DND-41 (cell line): Measurements from ENCODE around the gene THOC5.
"Not testable (repeated sequence)": the region's sequence is repeated elsewhere in the genome, so short reads cannot be mapped to it uniquely, and the experiment has no call there.

Experiments
- ATAC-seq: fragments of 200-7000 bp; cut with Tn5 transposase; 3 replicates; pipeline ENCODE4 v1.9.1; 2021; ENCODE audit warnings: low read depth; ENCODE audit not compliant: insufficient read depth
- DNase-seq: peaks from one replicate; pipeline ENCODE4 v3.0.0-alpha.2; 2020
- H2AFZ ChIP-seq: 2 replicates; pipeline ENCODE4 v1.6.0; 2012; ENCODE audit warnings: low read depth, low read length
- H3K27ac ChIP-seq: 2 replicates; pipeline ENCODE4 v1.5.1; 2012; ENCODE audit warnings: low read length, inconsistent platforms
- H3K27me3 ChIP-seq: fragments of 200-600 bp; sonication (generic); 2 replicates; pipeline ENCODE4 v1.6.0; 2012; ENCODE audit warnings: low read length, mild to moderate bottlenecking, inconsistent platforms; ENCODE audit not compliant: insufficient read depth, poor library complexity
- H3K36me3 ChIP-seq: 2 replicates; pipeline ENCODE4 v1.5.1; 2012; ENCODE audit warnings: low read length, inconsistent platforms; ENCODE audit not compliant: insufficient read depth
- H3K4me1 ChIP-seq: 2 replicates; pipeline ENCODE4 v1.5.1; 2012; ENCODE audit warnings: mild to moderate bottlenecking, low read length; ENCODE audit not compliant: insufficient read depth
- H3K4me2 ChIP-seq: 2 replicates; pipeline ENCODE4 v1.6.0; 2012; ENCODE audit warnings: mild to moderate bottlenecking, moderate library complexity, low read length, inconsistent platforms; ENCODE audit not compliant: insufficient read depth
- H3K4me3 ChIP-seq, 2 experiments: fragments of 200-600 bp in 1 of 2; shearing (Covaris generic) in 1 of 2; 2 replicates each; pipeline ENCODE4 v1.5.1; 2012 to 2016; ENCODE audit warnings: inconsistent platforms in 2 of 2, low read length in 2 of 2, mild to moderate bottlenecking in 2 of 2, low read depth in 1 of 2, moderate library complexity in 1 of 2
- H3K79me2 ChIP-seq: 2 replicates; pipeline ENCODE4 v1.6.0; 2012; ENCODE audit warnings: low read length, inconsistent platforms; ENCODE audit not compliant: insufficient read depth
- H3K9ac ChIP-seq: 2 replicates; pipeline ENCODE4 v1.6.0; 2012; ENCODE audit warnings: low read depth, mild to moderate bottlenecking, inconsistent platforms, low read length, moderate library complexity
- H3K9me3 ChIP-seq: 2 replicates; pipeline ENCODE4 v1.5.1; 2012; ENCODE audit warnings: low read length, moderate library complexity, mild to moderate bottlenecking, inconsistent platforms; ENCODE audit not compliant: insufficient read depth, severe bottlenecking
- H4K20me1 ChIP-seq: 2 replicates; pipeline ENCODE4 v1.6.0; 2012; ENCODE audit warnings: low read length; ENCODE audit not compliant: insufficient read depth
- CTCF ChIP-seq: IDR thresholded peaks from 2 replicates; pipeline ENCODE4 v1.5.1; 2012; ENCODE audit warnings: borderline replicate concordance, low read length, moderate library complexity, mild to moderate bottlenecking; ENCODE audit not compliant: poor library complexity, severe bottlenecking; ENCODE audit errors: extremely low read depth
- EZH2 ChIP-seq: IDR thresholded peaks from 3 replicates; pipeline ENCODE4 v1.6.1; 2012; ENCODE audit warnings: borderline replicate concordance, low read depth, mild to moderate bottlenecking, moderate library complexity, low read length, inconsistent platforms; ENCODE audit not compliant: severe bottlenecking

THOC5 gene

GRCh38 chr22:29559853-29560252 is 6.3 kb upstream of the THOC5 start:
- Histone ChIP-seq H3K27ac (no peak overlapping the region), H3K9me3 (no peaks in the 10 kb centered on the region), H3K9ac (no peak overlapping the region), H4K20me1 (no peaks in the 10 kb centered on the region), H3K27me3 (no peaks in the 10 kb centered on the region), H3K4me2 (no peak overlapping the region), H3K79me2 (no peaks in the 10 kb centered on the region), H3K36me3 (peaks cover 54% of the 10 kb centered on the region), H3K4me1 (peaks cover under 1% of the 10 kb centered on the region), H2AFZ (no peak overlapping the region), H3K4me3 (no peak overlapping the region)
- TF ChIP-seq CTCF, result no peak
- TF ChIP-seq EZH2, result no peak
- ATAC-seq (no peak), DNase-seq (no peak)

GRCh38 chr22:29559030-29559429 is 5.5 kb upstream of the THOC5 start:
- H3K79me2 ChIP-seq, result peaks cover 1% of the 10 kb centered on the region
- H3K27me3 ChIP-seq, result no peaks in the 10 kb centered on the region
- no peak overlapping the region for H3K4me2 ChIP-seq
- H3K9ac ChIP-seq, result no peak overlapping the region
- no peak overlapping the region for H2AFZ ChIP-seq
- no peaks in the 10 kb centered on the region for H4K20me1 ChIP-seq
- ATAC-seq (no peak), DNase-seq (no peak)
- no peak overlapping the region for H3K27ac ChIP-seq
- peaks cover 9% of the 10 kb centered on the region for H3K4me1 ChIP-seq
- TF ChIP-seq EZH2 (no peak), CTCF (no peak)
- no peak overlapping the region for H3K4me3 ChIP-seq
- H3K9me3 ChIP-seq, result no peaks in the 10 kb centered on the region
- peaks cover 49% of the 10 kb centered on the region for H3K36me3 ChIP-seq

- H3K27me3 ChIP-seq, result no peaks in the 10 kb centered on the region
- H3K79me2 ChIP-seq, result peaks cover 30% of the 10 kb centered on the region
- no peak for TF ChIP-seq CTCF
- no peak for TF ChIP-seq EZH2
- no peaks in the 10 kb centered on the region for H3K9me3 ChIP-seq
- H3K4me2 ChIP-seq, result no peak overlapping the region
- H3K4me1 ChIP-seq, result peaks cover 19% of the 10 kb centered on the region
- no peaks in the 10 kb centered on the region for H4K20me1 ChIP-seq
- H3K4me3 ChIP-seq, result no peak overlapping the region
- no peak for DNase-seq
- H3K9ac ChIP-seq, result no peak overlapping the region
- ATAC-seq, result no peak
- H2AFZ ChIP-seq, result no peak overlapping the region
- peaks cover 42% of the 10 kb centered on the region for H3K36me3 ChIP-seq
- H3K27ac ChIP-seq, result no peak overlapping the region
Observed at GRCh38 chr22:29555065-29555644, 1.6 kb upstream of the THOC5 start.

GRCh38 chr22:29552357-29552756 is 1.2 kb downstream of the THOC5 start:
- not testable (repeated sequence) for H4K20me1 ChIP-seq, DNase-seq, H3K9me3 ChIP-seq, H3K27me3 ChIP-seq, H2AFZ ChIP-seq, H3K27ac ChIP-seq, H3K9ac ChIP-seq, ATAC-seq
- peak overlapping the region in 1 of 2 experiments; percentile 99; a peak in 3 of 4 replicates for H3K4me3 ChIP-seq
- peak overlapping the region; percentile 89; the same call in 1 of the 2 replicates for H3K4me2 ChIP-seq
- peaks cover 50% of the 10 kb centered on the region for H3K36me3 ChIP-seq
- H3K79me2 ChIP-seq, result peaks cover 40% of the 10 kb centered on the region
- H3K4me1 ChIP-seq, result peaks cover 19% of the 10 kb centered on the region
